ENCODE data around the gene TPRX2. TPM values are rescaled to one million over a fixed set of nuclear protein-coding genes. Genes with fewer than 3 reads are reported as not detected.
A peak's percentile ranks its signal among the peaks of the same experiment; 100 is the strongest.
"Not testable (repeated sequence)": the region's sequence is repeated elsewhere in the genome, so short reads cannot be mapped to it uniquely, and the experiment has no call there.

TPRX2 gene
- total and polyA plus RNA-seq, 2 donors, result not detected

- H3K4me1 ChIP-seq (ENCODE audit: insufficient read depth), result no peaks in the 10 kb centered on the region
- WGBS, result 85% methylated on average over 3 of the region's 3 CpGs
- DNase-seq (ENCODE audit: extremely low spot score), result no peak
- H3K4me3 ChIP-seq (ENCODE audit: low read depth, low read length), result no peak overlapping the region
- H3K27ac ChIP-seq (ENCODE audit: low read depth), result no peak overlapping the region
- H3K36me3 ChIP-seq (ENCODE audit: insufficient read depth), result no peaks in the 10 kb centered on the region
Measured at GRCh38 chr19:47882890-47883289, 23.9 kb downstream of the TPRX2 start.

- DNase-seq (ENCODE audit: extremely low spot score), result no peak
- no peaks in the 10 kb centered on the region for H3K36me3 ChIP-seq (ENCODE audit: insufficient read depth)
- H3K4me1 ChIP-seq (ENCODE audit: insufficient read depth), result no peaks in the 10 kb centered on the region
- no peak overlapping the region for H3K4me3 ChIP-seq (ENCODE audit: low read depth, low read length)
- no peak overlapping the region for H3K27ac ChIP-seq (ENCODE audit: low read depth)
- 79% methylated on average over 5 of the region's 5 CpGs for WGBS
Measured at GRCh38 chr19:47885067-47885463, 26.0 kb downstream of the TPRX2 start.

GRCh38 chr19:47886010-47886559, 27.1 kb downstream of the TPRX2 start, which contains the start of gene SULT2A1:
Gene SULT2A1 (minus strand): TSS chr19:47886315. CDS start chr19:47886257, 58 bp downstream.
- no peaks in the 10 kb centered on the region for H3K4me1 ChIP-seq (ENCODE audit: insufficient read depth)
- no peaks in the 10 kb centered on the region for H3K36me3 ChIP-seq (ENCODE audit: insufficient read depth)
- DNase-seq (ENCODE audit: extremely low spot score), result no peak
- 56% methylated on average over 12 of the region's 12 CpGs for WGBS
- H3K4me3 ChIP-seq (ENCODE audit: low read depth, low read length), result no peak within 1 kb of the TSS
- no peak within 1 kb of the TSS for H3K27ac ChIP-seq (ENCODE audit: low read depth)

GRCh38 chr19:47890865-47891621, 32.0 kb downstream of the TPRX2 start:
- peaks cover 1% of the 10 kb centered on the region for H3K4me1 ChIP-seq (ENCODE audit: insufficient read depth)
- H3K27ac ChIP-seq (ENCODE audit: low read depth), result no peak overlapping the region
- DNase-seq (ENCODE audit: extremely low spot score), result no peak
- H3K4me3 ChIP-seq (ENCODE audit: low read depth, low read length), result no peak overlapping the region
- no peaks in the 10 kb centered on the region for H3K36me3 ChIP-seq (ENCODE audit: insufficient read depth)
- 69% methylated on average over 7 of the region's 7 CpGs for WGBS

- Histone ChIP-seq H3K4me1 (ENCODE audit: insufficient read depth) (peaks cover 1% of the 10 kb centered on the region), H3K4me3 (ENCODE audit: low read depth, low read length) (no peak overlapping the region), H3K27ac (ENCODE audit: low read depth) (no peak overlapping the region), H3K36me3 (ENCODE audit: insufficient read depth) (no peaks in the 10 kb centered on the region)
- 19% methylated on average over 2 of the region's 2 CpGs for WGBS
- no peak for DNase-seq (ENCODE audit: extremely low spot score)
Measured at GRCh38 chr19:47891622-47891922, 32.5 kb downstream of the TPRX2 start.

GRCh38 chr19:47891923-47892666, 33.1 kb downstream of the TPRX2 start:
- Histone ChIP-seq H3K4me3 (ENCODE audit: low read depth, low read length) (no peak overlapping the region), H3K4me1 (ENCODE audit: insufficient read depth) (peaks cover 1% of the 10 kb centered on the region), H3K36me3 (ENCODE audit: insufficient read depth) (no peaks in the 10 kb centered on the region), H3K27ac (ENCODE audit: low read depth) (no peak overlapping the region)
- 31% methylated on average over 7 of the region's 7 CpGs for WGBS
- DNase-seq (ENCODE audit: extremely low spot score), result peak; percentile 41

- Histone ChIP-seq H3K27ac (ENCODE audit: low read depth) (no peak overlapping the region), H3K4me1 (ENCODE audit: insufficient read depth) (peaks cover 1% of the 10 kb centered on the region), H3K4me3 (ENCODE audit: low read depth, low read length) (no peak overlapping the region), H3K36me3 (ENCODE audit: insufficient read depth) (no peaks in the 10 kb centered on the region)
- no peak for DNase-seq (ENCODE audit: extremely low spot score)
- WGBS, result 97% methylated on average over 5 of the region's 5 CpGs
Measured at GRCh38 chr19:47895165-47895782, 36.2 kb downstream of the TPRX2 start.

GRCh38 chr19:47896019-47896418, 37.0 kb downstream of the TPRX2 start:
- Histone ChIP-seq H3K4me1 (ENCODE audit: insufficient read depth) (peaks cover 1% of the 10 kb centered on the region), H3K27ac (ENCODE audit: low read depth) (no peak overlapping the region), H3K4me3 (ENCODE audit: low read depth, low read length) (no peak overlapping the region), H3K36me3 (ENCODE audit: insufficient read depth) (no peaks in the 10 kb centered on the region)
- WGBS, result 73% methylated on average over 4 of the region's 4 CpGs
- no peak for DNase-seq (ENCODE audit: extremely low spot score)

- Histone ChIP-seq H3K4me1 (ENCODE audit: insufficient read depth) (peaks cover under 1% of the 10 kb centered on the region), H3K36me3 (ENCODE audit: insufficient read depth) (no peaks in the 10 kb centered on the region), H3K27ac (ENCODE audit: low read depth) (no peak overlapping the region), H3K4me3 (ENCODE audit: low read depth, low read length) (no peak overlapping the region)
- WGBS, result 86% methylated on average over 5 of the region's 5 CpGs
- no peak for DNase-seq (ENCODE audit: extremely low spot score)
Measured at GRCh38 chr19:47896773-47897172, 37.7 kb downstream of the TPRX2 start.

GRCh38 chr19:47897861-47898260, 38.8 kb downstream of the TPRX2 start:
- no peak for DNase-seq (ENCODE audit: extremely low spot score)
- Histone ChIP-seq H3K36me3 (ENCODE audit: insufficient read depth) (no peaks in the 10 kb centered on the region), H3K27ac (ENCODE audit: low read depth) (no peak overlapping the region), H3K4me1 (ENCODE audit: insufficient read depth) (no peaks in the 10 kb centered on the region), H3K4me3 (ENCODE audit: low read depth, low read length) (no peak overlapping the region)
- WGBS, result 64% methylated on average over 9 of the region's 9 CpGs

- WGBS, result 92% methylated on average over 8 of the region's 8 CpGs
- Histone ChIP-seq H3K4me3 (ENCODE audit: low read depth, low read length) (no peak overlapping the region), H3K27ac (ENCODE audit: low read depth) (no peak overlapping the region), H3K36me3 (ENCODE audit: insufficient read depth) (no peaks in the 10 kb centered on the region), H3K4me1 (ENCODE audit: insufficient read depth) (no peaks in the 10 kb centered on the region)
- no peak for DNase-seq (ENCODE audit: extremely low spot score)
Measured at GRCh38 chr19:47899335-47899734, 40.3 kb downstream of the TPRX2 start.

GRCh38 chr19:47901370-47901769, 42.3 kb downstream of the TPRX2 start:
- DNase-seq (ENCODE audit: extremely low spot score), result no peak
- Histone ChIP-seq H3K4me3 (ENCODE audit: low read depth, low read length) (no peak overlapping the region), H3K36me3 (ENCODE audit: insufficient read depth) (no peaks in the 10 kb centered on the region), H3K4me1 (ENCODE audit: insufficient read depth) (no peaks in the 10 kb centered on the region), H3K27ac (ENCODE audit: low read depth) (no peak overlapping the region)
- 89% methylated on average over 7 of the region's 7 CpGs for WGBS

GRCh38 chr19:47909350-47909749, 50.3 kb downstream of the TPRX2 start:
- WGBS, result 2% methylated on average over 10 of the region's 14 CpGs
- not testable (repeated sequence) for H3K4me1 ChIP-seq (ENCODE audit: insufficient read depth); H3K27ac ChIP-seq (ENCODE audit: low read depth); DNase-seq (ENCODE audit: extremely low spot score); H3K36me3 ChIP-seq (ENCODE audit: insufficient read depth); H3K4me3 ChIP-seq (ENCODE audit: low read depth, low read length)

GRCh38 chr19:47910191-47910590, 51.2 kb downstream of the TPRX2 start:
- WGBS, result 91% methylated on average over 1 of the region's 2 CpGs
- not testable (repeated sequence) for H3K36me3 ChIP-seq (ENCODE audit: insufficient read depth); DNase-seq (ENCODE audit: extremely low spot score); H3K4me3 ChIP-seq (ENCODE audit: low read depth, low read length); H3K27ac ChIP-seq (ENCODE audit: low read depth); H3K4me1 ChIP-seq (ENCODE audit: insufficient read depth)

Measured in urinary bladder (tissue), 4 donors.